GM19397 (cell line): Measurements from ENCODE around the gene PSMB4.
"Not testable (repeated sequence)": the region's sequence is repeated elsewhere in the genome, so short reads cannot be mapped to it uniquely, and the experiment has no call there.

ENCODE experiments used
- ATAC-seq: cut with Tn5 transposase; IDR thresholded peaks from one replicate; pipeline ENCODE4 v1.9.1; 2021; ENCODE audit warnings: mild to moderate bottlenecking, moderate library complexity; ENCODE audit not compliant: unreplicated experiment

The PSMB4 gene

DNA sequence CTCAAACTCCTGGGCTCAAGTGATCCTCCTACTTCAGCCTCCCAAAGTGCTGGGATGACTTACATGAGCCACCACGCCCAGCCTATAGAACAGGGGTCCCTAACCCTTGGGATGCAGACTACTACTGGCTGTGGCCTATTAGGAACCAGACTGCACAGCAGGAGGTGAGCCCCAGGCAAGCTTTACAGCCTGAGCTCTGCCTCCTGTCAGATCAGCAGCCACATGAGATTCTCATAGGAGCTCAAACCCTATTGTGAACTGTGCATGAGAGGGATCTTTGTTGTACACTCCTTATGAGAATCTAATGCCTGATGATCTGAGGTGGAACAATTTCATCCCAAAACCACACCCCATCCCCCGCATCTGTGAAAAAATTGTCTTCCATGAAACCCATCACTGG lies 13.4 kb upstream of the PSMB4 start:
- no peak for ATAC-seq

DNA sequence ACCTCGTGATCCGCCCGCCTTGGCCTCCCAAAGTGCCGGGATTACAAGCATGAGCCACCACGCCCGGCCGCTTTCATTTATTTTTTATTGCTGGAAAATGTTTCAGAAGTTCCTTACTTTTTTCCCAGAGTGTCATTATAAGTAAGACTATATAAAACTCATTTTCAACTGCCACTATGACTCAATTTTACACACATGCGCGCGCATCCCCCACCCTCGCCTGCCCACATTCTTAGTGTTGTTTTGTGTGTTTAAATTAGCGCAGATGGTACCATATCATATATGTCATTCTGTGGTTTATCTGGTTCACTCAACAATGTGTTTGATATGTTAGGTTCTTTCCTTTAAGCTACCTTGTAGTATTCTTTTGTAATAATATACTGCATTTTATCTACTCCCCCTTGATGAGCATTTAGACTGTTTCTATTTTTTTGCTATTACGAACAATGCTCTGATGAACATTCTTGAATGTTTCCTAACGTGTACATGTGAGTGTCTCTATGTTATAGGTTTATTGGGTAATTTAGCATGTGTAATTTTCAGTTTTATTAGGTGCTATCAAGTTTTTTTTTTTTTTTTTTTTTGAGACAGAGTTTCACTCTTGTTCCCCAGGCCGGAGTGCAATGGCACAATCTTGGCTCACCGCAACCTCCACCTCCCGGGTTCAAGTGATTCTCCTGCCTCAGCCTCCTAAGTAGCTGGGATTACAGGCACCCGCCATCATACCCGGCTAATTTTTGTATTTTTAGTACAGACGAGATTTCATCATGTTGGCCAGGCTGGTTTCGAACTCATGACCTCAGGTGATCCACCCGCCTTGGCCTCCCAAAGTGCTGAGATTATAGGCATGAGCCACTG lies 8.9 kb upstream of the PSMB4 start:
- ATAC-seq = not testable (repeated sequence)

DNA sequence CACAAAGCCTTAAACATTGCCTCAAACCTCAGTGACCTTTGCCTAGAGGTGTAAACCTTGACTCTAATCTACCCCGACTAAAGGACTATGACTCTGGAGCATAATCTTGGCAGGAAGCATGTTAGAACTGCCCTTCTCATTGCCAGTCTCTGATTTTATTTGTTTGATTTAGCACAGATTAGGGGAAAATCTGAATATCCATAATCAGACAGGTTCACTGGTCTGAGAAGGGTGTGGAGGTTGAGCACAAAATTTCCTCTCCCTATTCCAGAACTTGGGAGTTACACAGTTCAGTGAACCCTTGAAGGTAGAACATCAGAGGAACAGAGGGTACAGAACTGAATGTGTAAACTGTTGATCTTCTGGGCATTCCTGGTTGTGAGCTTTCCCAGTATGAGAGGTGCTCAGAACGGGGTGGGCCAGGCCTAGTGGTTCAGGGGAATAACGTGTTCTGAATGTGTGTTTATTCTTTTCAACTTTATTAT lies 8.3 kb upstream of the PSMB4 start:
- ATAC-seq = no peak

DNA sequence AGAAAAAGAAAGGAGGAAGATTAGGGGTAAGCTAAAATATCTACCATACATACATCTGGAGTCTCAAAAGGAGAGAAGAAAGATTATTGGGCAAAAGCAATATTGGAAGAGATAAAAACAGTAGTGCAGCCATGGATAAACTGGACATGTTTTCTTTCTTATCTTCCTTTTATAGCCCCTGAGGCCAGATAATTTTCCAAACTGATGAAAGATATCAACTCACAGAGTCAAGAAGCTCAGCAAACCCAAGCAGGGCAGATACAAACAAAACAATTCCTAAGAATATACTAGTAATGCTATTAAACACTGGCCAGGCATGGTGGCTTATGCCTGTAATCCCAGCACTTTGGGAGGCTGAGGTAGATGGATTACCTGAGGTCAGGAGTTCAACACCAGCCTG lies 5.8 kb upstream of the PSMB4 start:
- ATAC-seq = no peak

DNA sequence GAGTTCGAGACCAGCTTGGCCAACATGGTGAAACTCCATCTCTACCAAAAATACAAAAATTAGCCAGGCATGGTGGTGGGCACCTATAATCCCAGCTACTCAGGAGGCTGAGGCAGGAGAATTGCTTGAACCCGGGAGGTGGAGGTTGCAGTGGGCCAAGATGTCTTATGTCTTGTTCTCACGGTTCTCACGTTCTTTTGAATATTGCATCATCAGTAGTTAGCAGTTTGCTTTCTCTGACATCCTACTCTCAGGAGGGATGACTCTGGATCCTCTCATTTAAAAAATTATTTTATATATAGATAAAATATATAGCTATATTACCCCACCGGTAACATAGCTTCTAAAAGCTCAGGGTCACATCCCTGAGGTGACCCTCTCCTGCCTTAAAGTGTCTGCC lies 3.1 kb upstream of the PSMB4 start:
- ATAC-seq = not testable (repeated sequence)

DNA sequence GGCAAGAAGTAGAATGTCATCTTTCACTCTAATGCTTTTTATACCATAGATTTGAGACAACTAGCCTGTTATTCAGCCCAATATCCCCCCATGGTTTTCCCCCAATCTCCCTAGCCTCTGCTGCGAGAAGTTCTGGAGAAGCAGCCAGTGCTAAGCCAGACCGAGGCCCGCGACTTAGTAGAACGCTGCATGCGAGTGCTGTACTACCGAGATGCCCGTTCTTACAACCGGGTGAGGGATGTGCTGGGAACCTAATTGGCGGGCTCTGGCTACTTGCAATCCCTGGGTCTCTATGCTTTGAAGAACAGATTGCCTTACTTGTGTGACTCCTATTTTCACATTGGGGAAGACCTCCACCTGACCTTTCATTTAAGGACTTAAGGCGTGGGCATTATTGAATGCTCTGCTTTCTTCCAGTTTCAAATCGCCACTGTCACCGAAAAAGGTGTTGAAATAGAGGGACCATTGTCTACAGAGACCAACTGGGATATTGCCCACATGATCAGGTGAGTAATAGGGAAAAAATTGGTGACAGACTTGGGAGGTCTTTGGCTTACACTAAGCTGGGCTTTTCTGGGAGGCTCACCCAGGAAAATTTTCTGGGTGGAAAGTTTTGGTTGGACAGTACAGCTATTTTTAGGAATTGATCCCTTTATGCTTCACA lies 1.9 kb downstream of the PSMB4 start:
- ATAC-seq = no peak

DNA sequence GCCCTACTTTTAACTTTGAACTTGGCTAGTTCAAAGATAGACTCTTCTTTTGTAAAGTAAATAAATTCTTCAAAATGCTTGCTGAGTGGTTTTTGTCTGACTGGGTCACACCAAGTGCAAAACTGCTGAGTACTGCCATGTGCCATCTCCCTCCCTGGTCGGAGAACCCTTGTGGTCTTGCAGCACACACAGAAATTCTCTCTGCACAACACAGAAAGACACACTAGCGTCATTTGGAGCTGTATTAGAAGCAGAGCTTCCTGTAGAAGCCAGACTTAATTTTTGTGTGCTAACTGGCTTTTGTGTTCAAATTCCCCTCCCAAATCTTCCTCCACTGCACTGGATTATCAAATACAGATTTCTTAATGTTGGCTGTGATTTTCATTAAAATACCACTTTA lies 2.5 kb downstream of the PSMB4 start:
- no peak for ATAC-seq

DNA sequence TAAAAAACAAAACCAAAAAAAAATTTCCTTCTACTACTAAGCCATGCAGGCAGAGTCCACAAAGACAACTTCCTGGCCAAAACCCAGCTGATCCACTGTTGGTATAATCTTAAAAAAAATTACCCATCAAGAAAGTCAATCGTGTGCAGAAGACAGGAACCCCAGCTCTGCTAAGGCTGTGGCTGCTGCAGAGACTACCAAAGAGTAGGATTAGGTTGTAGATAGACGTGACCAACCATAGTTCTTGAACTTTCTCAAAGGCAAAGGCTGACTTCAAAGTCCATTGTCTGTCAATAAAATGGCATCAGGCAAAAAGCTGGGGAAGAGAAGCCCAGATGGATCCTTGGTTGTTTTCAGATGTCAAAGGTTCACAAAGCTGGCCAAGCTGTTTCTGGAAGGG lies 3.4 kb downstream of the PSMB4 start:
- ATAC-seq = no peak

DNA sequence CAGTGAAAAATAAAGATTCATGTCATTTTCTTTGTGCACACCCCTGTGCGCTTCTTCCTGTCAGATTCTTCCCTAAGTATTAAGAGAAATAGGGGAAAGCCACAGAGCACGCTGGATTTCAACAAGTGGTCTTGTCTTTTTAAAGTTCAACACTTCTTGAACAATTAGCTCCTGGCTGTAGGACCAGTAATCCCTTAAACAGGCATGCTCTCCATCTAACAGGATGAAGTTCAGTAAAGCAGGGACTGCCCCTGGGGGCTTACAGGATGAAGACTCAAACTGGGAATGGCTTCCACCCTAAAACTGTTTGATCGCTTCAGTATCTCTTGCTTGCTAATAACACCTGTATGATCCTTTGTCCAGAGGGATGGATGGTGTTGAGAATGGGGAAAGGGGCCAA lies 4.2 kb downstream of the PSMB4 start:
- no peak for ATAC-seq

DNA sequence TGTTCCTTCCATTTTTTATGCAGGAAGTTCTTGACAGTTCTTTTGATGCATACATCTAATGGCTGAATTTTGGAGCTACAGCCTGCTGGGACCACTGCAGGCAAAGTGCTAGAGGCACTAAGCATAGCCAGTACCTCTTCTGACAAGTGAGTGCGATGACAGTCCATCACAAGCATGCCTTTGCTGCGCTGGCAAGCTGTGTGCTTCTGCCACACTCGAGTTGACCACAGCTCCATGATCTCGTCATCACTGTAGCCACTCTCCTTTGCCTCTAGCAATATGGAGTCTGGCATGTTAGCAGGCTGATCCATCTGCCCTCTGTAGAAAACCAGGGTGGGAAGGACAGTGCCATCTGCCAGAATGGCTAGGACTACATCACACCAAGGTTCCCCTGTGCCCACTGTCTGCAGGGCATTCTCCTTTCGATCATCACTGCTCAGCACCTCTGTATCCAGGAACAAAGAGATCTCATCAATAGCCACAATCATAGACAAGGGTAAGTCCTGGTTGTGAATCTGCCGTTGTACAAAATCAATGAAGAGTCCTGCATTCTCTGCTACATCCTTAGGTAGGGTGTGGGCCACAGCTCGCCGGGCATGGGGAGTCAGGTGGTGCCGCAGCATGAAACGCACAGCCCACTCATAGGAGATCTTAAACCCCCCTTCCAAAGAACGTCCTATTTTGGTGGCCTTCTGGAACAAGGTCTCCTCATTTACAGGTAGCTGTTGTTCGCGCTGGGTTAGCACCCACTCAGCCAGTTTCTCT lies 6.0 kb downstream of the PSMB4 start:
- no peak for ATAC-seq

DNA sequence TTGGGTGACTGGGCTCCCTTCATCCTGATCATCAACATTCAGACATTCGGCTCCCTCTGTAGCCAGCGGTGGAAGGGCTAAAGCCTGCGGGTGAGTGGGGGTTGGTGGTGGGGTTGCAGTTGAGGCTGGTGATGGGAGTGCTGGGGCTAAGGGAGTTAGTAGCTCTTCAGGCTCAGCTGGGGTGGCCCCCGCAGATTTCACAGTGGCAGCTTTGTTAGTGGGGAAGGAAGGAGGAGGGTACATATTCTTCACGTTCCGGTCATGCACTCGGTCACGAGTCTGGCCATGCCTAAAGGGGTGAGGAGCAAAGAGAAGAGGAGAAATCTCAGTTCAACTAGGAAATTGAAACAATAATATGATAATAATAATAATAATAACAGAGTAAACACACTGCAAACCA lies 6.8 kb downstream of the PSMB4 start:
- ATAC-seq = no peak

DNA sequence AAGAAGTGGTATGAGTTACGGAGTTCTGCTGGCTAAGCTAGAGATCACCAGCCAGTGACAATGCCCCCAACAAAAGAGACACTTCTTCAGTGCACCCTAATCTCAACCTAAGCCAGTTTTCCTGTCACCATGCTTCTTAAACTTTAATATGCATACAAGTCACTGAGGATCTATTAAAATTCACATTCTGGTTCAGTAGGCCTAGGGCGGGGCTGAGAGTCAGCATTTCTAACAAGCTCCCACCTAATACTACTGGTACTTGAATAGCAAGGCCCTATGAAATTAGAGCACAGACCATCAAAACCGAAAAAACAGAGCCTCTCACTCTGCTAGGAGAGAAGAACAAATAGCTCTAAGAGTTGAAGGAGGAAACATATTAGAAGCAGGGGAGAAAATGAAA lies 7.9 kb downstream of the PSMB4 start:
- ATAC-seq = no peak

DNA sequence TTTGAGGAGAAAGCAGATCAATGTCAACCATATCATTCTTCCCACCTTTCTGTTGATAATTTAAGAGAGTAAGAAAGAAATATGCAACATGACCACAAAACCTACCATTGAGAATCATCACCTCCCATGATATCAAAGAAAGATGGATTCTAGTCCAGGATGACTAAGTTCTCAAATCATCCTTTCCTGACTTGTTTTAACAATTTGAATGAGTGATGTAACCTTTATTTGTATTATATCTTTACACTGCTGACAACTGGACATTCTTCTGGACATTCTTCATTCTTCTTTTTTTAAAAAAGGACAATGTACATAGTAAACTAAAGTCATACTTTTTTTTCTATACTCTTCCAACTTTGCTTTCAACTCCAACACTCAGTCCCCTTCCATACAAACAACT lies 9.5 kb downstream of the PSMB4 start:
- ATAC-seq = no peak

DNA sequence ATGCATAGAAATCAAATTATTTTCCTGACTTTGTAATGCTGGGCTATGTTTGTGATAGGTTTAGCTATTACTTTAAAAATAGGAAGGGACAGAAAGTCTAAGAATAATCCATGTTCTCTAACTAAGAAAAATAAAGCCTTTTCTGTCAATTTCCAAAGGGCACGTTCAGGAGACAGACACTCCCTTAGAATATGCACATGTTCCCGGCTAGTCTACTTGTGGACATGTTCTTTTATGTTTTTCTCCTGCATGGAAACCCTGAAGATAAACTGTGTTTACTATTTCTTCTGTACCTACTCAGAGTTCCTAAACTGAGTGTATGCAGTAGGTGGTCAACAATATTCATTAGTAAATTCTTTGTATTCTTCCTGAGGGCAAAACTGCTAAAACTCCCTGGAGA lies 12.5 kb downstream of the PSMB4 start:
- no peak for ATAC-seq

DNA sequence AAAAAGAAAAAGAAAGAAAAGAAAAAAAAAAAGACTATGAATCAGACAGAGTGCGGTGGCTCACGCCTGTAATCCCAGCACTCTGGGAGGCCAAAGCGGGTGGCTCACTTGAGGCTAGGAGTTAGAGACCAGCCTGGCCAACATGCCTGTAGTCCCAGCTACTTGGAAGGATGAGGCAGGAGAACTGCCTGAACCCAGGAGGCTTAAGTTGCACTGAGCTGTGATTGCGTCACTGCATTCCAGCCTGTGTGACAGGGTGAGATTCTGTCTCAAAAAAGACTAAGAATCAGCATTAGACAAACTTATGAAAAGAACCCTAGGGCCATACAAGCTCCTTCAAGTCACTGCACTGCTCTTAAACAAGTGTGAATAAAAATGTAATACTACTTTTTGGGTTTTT lies 16.9 kb downstream of the PSMB4 start:
- no peak for ATAC-seq

DNA sequence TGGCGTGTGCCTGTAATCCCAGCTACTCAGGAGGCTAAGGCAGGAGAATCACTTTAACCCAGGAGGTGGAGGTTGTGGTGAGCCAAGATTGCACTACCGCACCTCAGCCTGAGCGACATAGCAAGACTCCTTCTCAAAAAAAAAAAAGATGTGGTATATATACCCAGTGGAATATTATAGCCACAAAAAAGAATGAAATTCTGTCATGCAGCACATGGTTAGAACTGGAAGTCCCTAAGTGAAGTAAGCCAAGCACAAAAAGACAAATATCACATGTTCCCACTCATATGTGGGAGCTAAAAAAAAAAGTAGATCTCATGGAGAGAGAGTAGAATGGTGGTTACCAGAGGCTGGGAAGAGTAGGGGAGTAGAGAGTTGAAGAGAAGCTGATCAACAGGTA lies 18.7 kb downstream of the PSMB4 start:
- ATAC-seq = no peak

DNA sequence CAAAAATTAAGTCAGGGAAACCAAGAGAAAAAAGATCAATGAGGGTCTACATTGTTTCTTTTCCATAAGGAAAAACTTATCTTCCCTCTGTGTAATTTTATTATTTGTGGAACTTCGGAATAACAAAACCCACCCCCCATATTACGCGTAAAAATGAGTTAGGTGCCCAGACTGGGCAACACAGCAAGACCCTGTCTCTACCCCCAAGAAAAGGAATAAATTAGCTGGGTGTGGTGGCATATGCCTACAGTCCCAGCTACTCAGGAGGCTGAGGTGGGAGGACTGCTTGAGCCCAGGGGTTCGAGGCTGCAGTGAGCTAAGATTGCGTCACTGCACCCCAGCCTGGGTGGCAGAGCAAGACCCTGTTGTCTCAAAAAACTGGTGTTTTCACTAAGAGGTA lies 20.4 kb downstream of the PSMB4 start:
- no peak for ATAC-seq

DNA sequence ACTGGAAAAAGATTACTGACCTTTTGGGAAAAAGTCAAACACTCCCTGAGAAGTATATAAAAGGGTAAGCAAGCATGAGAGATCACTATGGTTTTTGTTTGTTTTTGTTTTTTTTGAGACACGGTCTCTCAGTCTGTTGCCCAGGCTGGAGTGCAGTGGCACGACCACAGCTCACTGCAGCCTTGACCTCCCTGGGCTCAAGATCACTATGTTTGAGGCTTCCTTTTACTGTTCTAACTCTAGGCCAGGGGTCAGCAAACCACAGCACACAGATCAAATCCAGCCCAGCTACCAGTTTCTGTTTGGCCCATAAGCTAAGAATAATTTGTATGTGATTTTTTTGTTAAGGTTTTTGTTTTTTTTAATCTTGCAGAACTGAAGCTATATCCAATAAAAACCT lies 25.7 kb downstream of the PSMB4 start:
- no peak for ATAC-seq

DNA sequence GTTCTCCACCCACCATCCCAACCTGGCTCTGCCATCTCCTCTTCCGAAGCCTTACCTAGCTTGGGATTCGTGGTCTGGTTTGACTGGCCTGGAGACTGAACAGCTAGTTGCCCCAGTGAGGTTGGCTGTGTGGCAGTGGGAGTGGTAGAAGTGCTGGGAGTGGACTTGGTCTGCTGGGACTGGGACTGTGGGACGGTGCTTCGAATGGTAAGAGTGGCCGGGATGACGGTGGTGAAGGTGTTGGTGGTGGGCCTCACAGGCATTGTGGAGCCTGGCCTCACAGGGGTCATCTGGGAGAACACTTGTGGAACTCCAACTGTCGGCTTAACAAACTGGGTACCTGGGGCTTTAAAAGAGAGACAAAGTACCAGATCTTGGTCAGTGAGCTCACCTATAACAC lies 28.7 kb downstream of the PSMB4 start:
- no peak for ATAC-seq

DNA sequence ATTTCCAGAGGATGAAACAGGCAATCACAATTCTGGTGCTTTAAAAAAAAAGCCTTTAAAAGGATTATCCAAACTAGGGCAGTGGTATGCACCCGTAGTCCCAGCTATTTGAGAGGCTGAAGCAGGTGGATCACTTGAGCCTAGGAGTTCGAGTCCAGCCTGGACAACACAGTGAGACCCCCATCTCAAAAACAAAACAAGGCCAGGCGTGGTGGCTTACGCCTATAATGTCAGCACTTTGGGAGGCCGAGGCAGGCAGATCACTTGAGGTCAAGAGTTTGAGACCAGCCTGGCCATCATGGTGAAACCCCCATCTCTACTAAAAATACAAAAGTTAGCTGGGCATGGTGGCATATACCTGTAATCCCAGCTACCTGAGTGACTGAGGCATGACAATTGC lies 34.5 kb downstream of the PSMB4 start:
- not testable (repeated sequence) for ATAC-seq

DNA sequence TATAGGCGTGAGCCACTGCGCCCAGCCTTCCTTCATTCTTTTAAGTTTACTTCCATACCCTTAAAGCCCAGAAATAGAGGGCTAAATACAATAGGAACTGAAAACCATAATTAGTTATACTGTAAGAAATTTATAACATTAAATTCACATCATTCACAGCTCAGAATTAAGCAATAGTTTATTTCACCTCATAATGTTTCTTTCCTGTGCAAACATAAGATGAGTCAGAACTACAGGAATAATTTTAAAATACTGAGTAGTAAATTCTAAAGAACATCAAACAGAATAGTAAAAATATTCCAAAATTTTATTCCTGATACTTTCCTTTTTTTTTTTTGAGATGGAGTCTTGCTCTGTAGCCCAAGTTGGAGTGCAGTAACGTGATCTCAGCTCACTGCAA lies 35.8 kb downstream of the PSMB4 start:
- no peak for ATAC-seq

DNA sequence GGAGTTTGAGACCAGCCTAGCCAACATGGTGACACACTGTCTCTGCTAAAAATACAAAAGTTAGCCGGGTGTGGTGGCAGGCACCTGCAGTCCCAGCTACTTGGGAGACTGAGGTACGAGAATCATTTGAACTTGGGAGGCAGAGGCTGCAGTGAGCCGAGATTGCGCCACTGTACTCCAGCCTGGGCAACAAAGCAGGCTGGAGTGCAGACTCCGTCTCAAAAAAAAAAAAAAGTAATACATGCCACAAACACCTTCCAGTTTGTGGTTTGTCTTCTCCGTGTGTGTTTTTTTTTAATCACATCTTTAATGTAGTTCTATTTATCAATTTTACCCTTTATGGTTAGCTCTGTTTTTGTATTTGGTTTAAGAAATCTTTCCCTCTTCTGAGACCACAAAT lies 37.6 kb downstream of the PSMB4 start:
- ATAC-seq = no peak
